SW480 (cell line): ENCODE results near the gene PAM16.

Experiments used
- DNase-seq: peaks from one replicate; pipeline ENCODE4 v3.0.0-alpha.2; 2016; ENCODE audit warnings: low spot score

PAM16 gene

DNA sequence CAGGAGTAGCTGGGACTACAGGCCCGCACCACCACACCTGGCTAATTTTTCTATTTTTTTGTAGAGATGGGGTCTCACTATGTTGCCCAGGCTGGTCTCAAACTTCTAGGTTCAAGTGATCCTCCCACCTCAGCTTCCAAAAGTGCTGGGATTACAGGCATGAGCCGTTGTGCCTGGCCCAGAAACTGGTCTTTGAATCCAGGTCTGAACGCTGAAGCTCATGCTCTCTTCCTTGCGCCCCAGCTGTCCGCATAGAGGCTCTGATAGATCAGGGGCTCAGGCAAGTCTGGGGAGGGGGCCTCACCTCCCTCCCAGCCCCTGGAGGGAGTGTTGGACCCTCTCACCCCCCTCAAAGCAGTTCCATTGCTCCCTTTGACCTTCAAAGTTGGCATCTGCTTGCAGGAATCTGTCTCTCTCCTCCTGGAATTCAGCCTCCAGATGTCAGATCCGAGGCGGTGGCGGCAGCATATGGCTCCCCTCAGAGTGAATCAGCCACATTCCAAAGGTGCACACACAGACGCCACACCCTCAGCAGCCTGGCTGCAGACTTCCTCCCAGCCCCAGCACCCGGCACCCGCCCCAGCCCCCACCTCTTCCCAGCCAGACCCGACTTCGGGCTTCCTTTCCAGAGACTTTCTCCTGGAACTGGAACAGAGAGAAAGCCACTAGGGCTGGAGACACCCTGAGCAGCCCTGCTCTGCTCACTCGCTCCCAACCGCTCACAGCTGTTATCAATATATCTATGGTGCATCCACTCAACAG lies 52.2 kb downstream of the PAM16 start:
- peak; percentile 89 for DNase-seq

DNA sequence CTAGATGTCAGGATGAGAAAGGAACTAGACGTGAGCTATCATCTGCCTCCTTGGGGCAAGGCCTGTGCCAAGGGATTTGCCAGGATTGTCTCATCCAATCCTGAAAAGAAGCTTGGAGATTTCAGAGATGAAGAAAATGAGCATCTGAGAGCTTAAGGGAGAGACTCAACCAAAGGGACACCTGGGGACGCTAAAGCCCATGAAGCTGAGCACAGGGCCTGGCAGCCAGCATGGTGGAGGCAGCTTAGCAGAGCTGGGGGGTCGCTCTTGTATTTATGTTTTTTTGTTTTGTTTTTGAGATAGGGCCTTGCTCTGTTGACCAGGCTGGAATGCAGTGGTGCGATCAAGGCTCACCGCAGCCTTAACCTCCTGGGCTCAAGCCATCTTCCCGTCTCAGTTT lies 53.6 kb downstream of the PAM16 start:
- no peak for DNase-seq

DNA sequence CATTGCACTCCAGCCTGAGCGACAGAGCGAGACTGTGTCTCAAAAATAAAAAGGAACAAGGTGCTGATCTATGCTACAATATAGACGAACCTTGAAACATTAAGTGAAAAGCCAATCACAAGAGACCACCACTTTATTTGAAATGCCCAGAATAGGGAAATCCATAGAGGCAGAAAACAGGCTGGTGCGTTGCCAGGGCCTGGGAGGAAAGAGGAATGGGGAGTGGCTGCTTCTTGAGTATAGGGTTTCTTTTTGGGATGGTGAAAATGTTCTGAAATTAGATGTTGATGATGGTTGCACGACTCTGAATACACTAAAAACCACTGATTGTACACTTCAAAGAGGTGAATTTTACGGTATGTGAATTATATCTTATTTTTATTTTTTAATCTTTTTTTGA lies 55.5 kb downstream of the PAM16 start:
- DNase-seq = no peak

DNA sequence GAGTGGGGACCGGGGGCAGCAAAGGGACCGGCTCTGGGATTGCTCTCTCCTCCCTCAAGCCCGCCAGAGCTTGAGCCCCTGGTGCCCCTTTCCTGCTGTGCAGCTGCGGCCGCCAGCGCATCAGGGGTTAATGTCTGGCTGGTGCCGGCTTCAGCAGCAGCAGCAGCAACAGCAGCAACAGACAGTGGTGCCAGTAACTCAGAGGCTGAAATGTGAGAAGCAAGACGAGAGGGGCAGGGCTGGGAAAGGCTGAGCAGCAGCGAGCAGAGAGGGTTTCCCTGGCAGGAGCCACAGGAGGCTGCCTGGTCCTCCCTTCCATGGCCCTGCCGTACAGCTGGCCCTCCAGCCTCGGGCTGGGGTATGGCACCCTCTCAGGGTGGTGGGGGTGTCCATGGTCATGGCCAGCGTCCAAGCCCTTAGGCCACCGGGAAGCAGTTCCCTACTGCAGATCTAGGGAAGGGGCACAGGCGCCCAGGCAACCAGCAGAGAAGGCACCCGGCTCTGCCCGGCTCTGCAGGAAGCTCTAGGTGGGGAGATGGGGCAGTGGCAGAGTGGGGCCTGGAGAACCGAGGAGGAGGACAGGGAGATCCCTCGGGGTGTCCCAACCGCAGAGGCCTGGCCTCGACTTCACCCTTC lies 57.2 kb downstream of the PAM16 start:
- peak; percentile 66 for DNase-seq

DNA sequence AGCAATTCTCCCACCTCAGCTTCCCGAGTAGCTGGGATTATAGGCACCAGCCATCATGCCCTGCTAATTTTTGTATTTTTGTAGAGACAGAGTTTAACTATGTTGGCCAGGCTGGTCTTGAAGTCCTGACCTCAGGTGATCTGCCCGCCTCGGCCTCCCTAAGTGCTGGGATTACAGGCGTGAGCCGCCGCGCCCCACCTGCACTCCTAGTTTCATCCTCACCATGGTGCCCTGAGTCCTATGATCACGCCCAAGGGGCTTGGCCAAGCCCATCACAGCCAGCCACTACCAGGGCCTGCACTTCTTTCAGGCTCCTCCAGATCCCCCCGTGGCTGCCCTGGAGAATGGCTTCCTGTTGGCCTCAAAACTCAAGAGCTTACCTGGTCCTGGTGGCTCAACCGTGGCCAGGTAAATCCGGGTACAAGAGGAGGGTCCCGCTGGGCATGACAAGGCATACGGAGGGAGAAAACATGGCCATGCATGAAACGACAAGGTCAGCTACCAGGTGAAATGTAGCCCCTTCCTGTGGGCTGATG lies 57.9 kb downstream of the PAM16 start:
- DNase-seq = no peak

DNA sequence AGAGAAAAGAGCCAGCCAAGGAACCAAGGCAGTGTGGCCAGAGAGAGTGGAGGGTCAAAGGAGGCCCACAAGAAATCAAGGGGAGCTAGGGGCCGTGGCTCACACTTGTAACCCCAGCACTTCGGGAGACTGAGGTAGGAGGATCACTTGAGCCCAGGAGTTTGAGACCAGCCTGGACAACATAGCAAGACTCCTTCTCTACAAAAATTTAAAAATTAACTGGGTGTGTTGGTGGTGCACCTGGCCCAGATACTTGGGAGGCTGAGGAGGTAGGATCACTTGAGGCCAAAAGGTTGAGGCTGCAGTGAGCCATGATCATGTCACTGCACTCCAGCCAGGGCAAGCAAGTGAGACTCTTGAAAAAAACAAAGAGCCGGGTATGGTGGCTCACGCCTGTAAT lies 59.4 kb downstream of the PAM16 start:
- DNase-seq = no peak
